Lower lobe of right lung (tissue), 2 donors: ENCODE measurements around the gene TBX2. TPM values are rescaled to one million over a fixed set of nuclear protein-coding genes. Genes with fewer than 3 reads are reported as not detected.

Experiments used
- ATAC-seq, 2 donors: fragments of 200-7000 bp; cut with Tn5 transposase; one replicate each; pipeline ENCODE4 v1.9.1; 2020 to 2022; ENCODE audit warnings: mild to moderate bottlenecking in 2 of 2, moderate library complexity in 2 of 2
- DNase-seq: peaks from one replicate; pipeline ENCODE4 v3.0.0-alpha.2; 2020
- H3K27ac ChIP-seq: fragments of 200-600 bp; one replicate; pipeline ENCODE4 v1.8.0; 2022
- H3K27me3 ChIP-seq: fragments of 200-600 bp; one replicate; pipeline ENCODE4 v1.8.0; 2022; ENCODE audit warnings: low read depth
- H3K36me3 ChIP-seq: fragments of 200-600 bp; one replicate; pipeline ENCODE4 v1.8.0; 2022; ENCODE audit warnings: mild to moderate bottlenecking
- H3K4me1 ChIP-seq: fragments of 200-600 bp; one replicate; pipeline ENCODE4 v1.8.0; 2022
- H3K4me3 ChIP-seq: fragments of 200-600 bp; one replicate; pipeline ENCODE4 v1.8.0; 2022; ENCODE audit warnings: mild to moderate bottlenecking
- H3K9me3 ChIP-seq: fragments of 200-600 bp; one replicate; pipeline ENCODE4 v1.8.0; 2022
- intact Hi-C: fragments of 100-400 bp; cut with DNase I; formaldehyde crosslinking; loops from one replicate; pipeline ENCODE4 v1.11.0; 2022
- total RNA-seq: library from RNA; stranded (reverse); fragmentation: NEBNext Ultra II Directional; extraction: Animal tissue kit (Norgen Biotek cat#: 25700); gene quantifications from one replicate; pipeline ENCODE4 v1.2.1, GENCODE V29; 2021
- TF ChIP-seq, protein P1 (sequence below): fragments of 200-600 bp; IDR thresholded peaks from one replicate; pipeline ENCODE4 v1.8.0; 2022; ENCODE audit warnings: antibody characterized with exemption, mild to moderate bottlenecking
- donor health status: DM: no; HTN: yes; CAD: no; lungs with severe emphysema.

The TBX2 gene
- total RNA-seq, 1 donor from 2014 or later = 83.3 TPM

GRCh38 chr17:61406971-61407911, 7.6 kb downstream of the TBX2 start:
- H3K27ac ChIP-seq = peak overlapping the region; percentile 89

GRCh38 chr17:61408151-61409041, 8.8 kb downstream of the TBX2 start:
- intact Hi-C loops = no loop called here
- Histone ChIP-seq H3K27ac (peak overlapping the region; percentile 89), H3K4me3 (peak overlapping the region; percentile 67), H3K36me3 (peaks cover 32% of the 10 kb centered on the region), H3K9me3 (no peaks in the 10 kb centered on the region), H3K4me1 (peaks cover 52% of the 10 kb centered on the region), H3K27me3 (peaks cover 74% of the 10 kb centered on the region)
- ATAC-seq (no peak), DNase-seq (peak; percentile 43)
- TF ChIP-seq, protein P1, sequence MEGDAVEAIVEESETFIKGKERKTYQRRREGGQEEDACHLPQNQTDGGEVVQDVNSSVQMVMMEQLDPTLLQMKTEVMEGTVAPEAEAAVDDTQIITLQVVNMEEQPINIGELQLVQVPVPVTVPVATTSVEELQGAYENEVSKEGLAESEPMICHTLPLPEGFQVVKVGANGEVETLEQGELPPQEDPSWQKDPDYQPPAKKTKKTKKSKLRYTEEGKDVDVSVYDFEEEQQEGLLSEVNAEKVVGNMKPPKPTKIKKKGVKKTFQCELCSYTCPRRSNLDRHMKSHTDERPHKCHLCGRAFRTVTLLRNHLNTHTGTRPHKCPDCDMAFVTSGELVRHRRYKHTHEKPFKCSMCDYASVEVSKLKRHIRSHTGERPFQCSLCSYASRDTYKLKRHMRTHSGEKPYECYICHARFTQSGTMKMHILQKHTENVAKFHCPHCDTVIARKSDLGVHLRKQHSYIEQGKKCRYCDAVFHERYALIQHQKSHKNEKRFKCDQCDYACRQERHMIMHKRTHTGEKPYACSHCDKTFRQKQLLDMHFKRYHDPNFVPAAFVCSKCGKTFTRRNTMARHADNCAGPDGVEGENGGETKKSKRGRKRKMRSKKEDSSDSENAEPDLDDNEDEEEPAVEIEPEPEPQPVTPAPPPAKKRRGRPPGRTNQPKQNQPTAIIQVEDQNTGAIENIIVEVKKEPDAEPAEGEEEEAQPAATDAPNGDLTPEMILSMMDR = no peak

More at GRCh38 chr17:61406971-61407911, 7.6 kb downstream of the TBX2 start:
- Histone ChIP-seq H3K9me3 (no peaks in the 10 kb centered on the region), H3K27me3 (peaks cover 84% of the 10 kb centered on the region), H3K36me3 (peaks cover 36% of the 10 kb centered on the region), H3K4me1 (peaks cover 58% of the 10 kb centered on the region), H3K4me3 (peak overlapping the region; percentile 67)
- no peak for DNase-seq
- intact Hi-C loops = no loop called here
- TF ChIP-seq, protein P1 = no peak
- ATAC-seq = no peak

DNA sequence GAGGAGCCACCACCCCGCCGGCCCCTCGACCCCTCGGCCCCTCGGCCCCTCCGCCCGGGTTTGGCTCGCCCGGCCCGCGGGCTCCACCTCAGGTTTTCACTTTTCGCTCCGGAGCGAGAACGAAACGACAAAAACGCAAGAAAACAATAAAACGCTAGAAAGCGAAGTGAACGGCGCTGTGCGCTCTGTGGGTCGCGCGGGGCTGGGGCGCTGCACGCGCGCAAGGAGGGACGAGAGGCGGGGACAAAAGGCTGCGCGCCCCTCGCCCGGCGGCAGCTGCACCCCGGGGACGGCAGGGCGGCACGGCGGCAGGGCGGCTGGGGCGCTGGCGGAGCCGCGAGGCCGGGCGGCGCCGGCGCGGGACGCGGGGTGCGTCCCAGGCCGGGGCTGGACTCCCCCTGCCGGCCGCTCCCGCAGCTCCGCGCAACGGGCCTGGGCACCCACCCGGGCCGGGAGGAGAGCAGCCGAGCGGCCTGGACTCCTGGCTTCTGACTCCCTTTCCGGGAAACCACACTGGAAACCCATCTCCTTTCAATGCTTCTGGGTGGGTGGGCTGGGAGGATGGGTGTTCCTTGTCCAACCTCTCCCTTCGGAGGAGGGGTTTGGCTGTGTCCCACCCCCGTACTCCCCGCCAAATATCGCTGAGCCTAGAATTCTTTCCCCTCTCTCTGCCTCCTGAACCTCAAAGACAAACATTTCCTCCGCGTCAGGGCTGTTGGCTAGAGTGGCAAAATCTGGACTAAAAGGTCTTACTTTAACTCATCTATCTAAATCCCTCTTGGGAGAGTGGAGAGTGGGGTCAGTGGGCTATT, 9.9 kb downstream of the TBX2 start:
- H3K4me1 ChIP-seq = peaks cover 46% of the 10 kb centered on the region
- ATAC-seq (peak; percentile 39 to 42), DNase-seq (peak; percentile 63)
- peaks cover 30% of the 10 kb centered on the region for H3K36me3 ChIP-seq
- peak overlapping the region; percentile 89 for H3K27ac ChIP-seq
- H3K9me3 ChIP-seq = no peaks in the 10 kb centered on the region
- TF ChIP-seq, protein P1 = peak; percentile 33
- intact Hi-C loops = no loop called here
- H3K27me3 ChIP-seq = peaks cover 63% of the 10 kb centered on the region
- peak overlapping the region; percentile 67 for H3K4me3 ChIP-seq

DNA sequence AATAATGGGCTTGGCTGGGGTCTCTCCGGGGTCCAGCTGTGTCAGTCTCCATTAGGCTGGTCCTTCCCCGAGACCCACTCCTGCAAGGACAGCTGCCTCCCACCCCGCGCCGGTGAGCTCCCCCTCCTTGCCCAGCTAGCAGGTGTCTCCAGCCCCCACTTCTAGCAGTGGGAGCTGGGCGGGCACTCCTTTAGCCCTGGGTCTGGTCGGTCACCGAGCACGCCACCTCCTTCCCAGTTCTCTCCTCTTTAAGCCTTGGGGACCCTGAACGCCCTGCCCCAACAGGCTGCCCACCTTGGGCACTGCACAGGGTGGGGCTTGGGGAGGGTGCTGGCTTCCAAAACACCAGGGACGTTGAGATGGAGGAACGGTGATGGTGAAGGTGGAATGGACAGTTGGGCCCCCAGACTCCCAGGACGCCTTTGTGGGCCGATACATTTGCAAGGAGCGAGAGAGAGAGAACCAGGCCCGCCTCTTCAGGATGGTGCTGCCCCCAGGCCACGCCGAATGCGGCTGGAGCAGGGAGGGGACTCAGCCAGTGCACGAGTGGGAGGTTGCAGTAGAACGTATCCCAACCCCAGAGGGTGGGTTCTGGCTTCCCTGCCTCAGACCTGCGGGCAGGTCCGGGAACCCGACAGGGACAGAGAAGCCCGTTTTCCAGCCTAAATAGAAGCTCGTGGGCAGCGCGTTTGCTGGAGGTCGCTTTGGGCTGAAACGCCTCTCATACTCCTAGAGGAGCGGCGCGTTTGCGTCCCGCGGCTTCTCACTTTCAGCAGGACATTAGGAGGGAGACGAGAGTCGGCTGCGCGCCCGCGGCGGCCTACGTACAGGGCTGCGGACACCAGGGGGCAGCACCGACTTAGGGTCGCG, 10.7 kb downstream of the TBX2 start:
- H3K4me1 ChIP-seq = peaks cover 37% of the 10 kb centered on the region
- H3K9me3 ChIP-seq = no peaks in the 10 kb centered on the region
- intact Hi-C loops = no loop called here
- H3K36me3 ChIP-seq = peaks cover 23% of the 10 kb centered on the region
- peak overlapping the region; percentile 89 for H3K27ac ChIP-seq
- TF ChIP-seq, protein P1 = peak; percentile 49
- DNase-seq (peak; percentile 84), ATAC-seq (peak; percentile 64 to 70)
- H3K27me3 ChIP-seq = peaks cover 55% of the 10 kb centered on the region
- peak overlapping the region; percentile 67 for H3K4me3 ChIP-seq
